ENCODE measurements around the gene SRSF6.

The SRSF6 gene

GRCh38 chr20:43438578-43439316 lies 18.9 kb upstream of the SRSF6 start:
- no peaks in the 10 kb centered on the region for H3F3A ChIP-seq (ENCODE audit: low read depth)
- H3K27me3 ChIP-seq (ENCODE audit: insufficient read depth, low read length, poor library complexity, severe bottlenecking) = no peaks in the 10 kb centered on the region
- peak overlapping the region; percentile 16 for H3K4me2 ChIP-seq (ENCODE audit: low read depth, low read length, poor library complexity, severe bottlenecking)
- no peaks in the 10 kb centered on the region for H3K36me3 ChIP-seq (ENCODE audit: insufficient read depth, low read length)
- H3K4me3 ChIP-seq (ENCODE audit: low read length, poor library complexity, severe bottlenecking) = no peak overlapping the region
- H3K79me2 ChIP-seq (ENCODE audit: insufficient read depth, low read length) = no peaks in the 10 kb centered on the region
- H3K9me3 ChIP-seq (ENCODE audit: insufficient read depth, low read depth, low read length) = no peaks in the 10 kb centered on the region
- H3K4me1 ChIP-seq (ENCODE audit: insufficient read depth, low read length, poor library complexity, severe bottlenecking) = peaks cover 11% of the 10 kb centered on the region
- H2AFZ ChIP-seq (ENCODE audit: low read length) = peak overlapping the region; percentile 10; the same call in 1 of the 2 replicates
- no peaks in the 10 kb centered on the region for H4K20me1 ChIP-seq (ENCODE audit: insufficient read depth, low read length, poor library complexity, severe bottlenecking)
- no peak overlapping the region for H3K9ac ChIP-seq (ENCODE audit: low read depth, low read length, poor library complexity, severe bottlenecking)
- H3K9me2 ChIP-seq (replicated peaks; ENCODE audit: low read depth, low read length) = no peaks in the 10 kb centered on the region
- TF ChIP-seq CTCF (conservative IDR thresholded peaks at IDR 0.05; ENCODE audit: low read length) (no peak), EZH2phosphoT487 (IDR thresholded peaks at IDR 0.05; ENCODE audit: borderline replicate concordance) (no peak)

- Histone ChIP-seq H3K27me3 (ENCODE audit: insufficient read depth, low read length, poor library complexity, severe bottlenecking) (no peaks in the 10 kb centered on the region), H3F3A (ENCODE audit: low read depth) (no peaks in the 10 kb centered on the region), H3K9me2 (replicated peaks; ENCODE audit: low read depth, low read length) (no peaks in the 10 kb centered on the region), H3K4me3 (ENCODE audit: low read length, poor library complexity, severe bottlenecking) (no peak overlapping the region), H3K4me1 (ENCODE audit: insufficient read depth, low read length, poor library complexity, severe bottlenecking) (peaks cover 11% of the 10 kb centered on the region), H3K79me2 (ENCODE audit: insufficient read depth, low read length) (no peaks in the 10 kb centered on the region), H3K9me3 (ENCODE audit: insufficient read depth, low read depth, low read length) (no peaks in the 10 kb centered on the region), H3K9ac (ENCODE audit: low read depth, low read length, poor library complexity, severe bottlenecking) (no peak overlapping the region), H4K20me1 (ENCODE audit: insufficient read depth, low read length, poor library complexity, severe bottlenecking) (no peaks in the 10 kb centered on the region), H2AFZ (ENCODE audit: low read length) (no peak overlapping the region), H3K4me2 (ENCODE audit: low read depth, low read length, poor library complexity, severe bottlenecking) (no peak overlapping the region), H3K36me3 (ENCODE audit: insufficient read depth, low read length) (no peaks in the 10 kb centered on the region)
- TF ChIP-seq CTCF (conservative IDR thresholded peaks at IDR 0.05; ENCODE audit: low read length) (no peak), EZH2phosphoT487 (IDR thresholded peaks at IDR 0.05; ENCODE audit: borderline replicate concordance) (no peak)
These were observed 17.2 kb upstream of the SRSF6 start for GRCh38 chr20:43440531-43440930.

GRCh38 chr20:43442282-43442880 lies 15.3 kb upstream of the SRSF6 start:
- no peaks in the 10 kb centered on the region for H3K27me3 ChIP-seq (ENCODE audit: insufficient read depth, low read length, poor library complexity, severe bottlenecking)
- no peak for TF ChIP-seq EZH2phosphoT487 (IDR thresholded peaks at IDR 0.05; ENCODE audit: borderline replicate concordance)
- TF ChIP-seq CTCF (conservative IDR thresholded peaks at IDR 0.05; ENCODE audit: low read length) = no peak
- no peaks in the 10 kb centered on the region for H4K20me1 ChIP-seq (ENCODE audit: insufficient read depth, low read length, poor library complexity, severe bottlenecking)
- H3K36me3 ChIP-seq (ENCODE audit: insufficient read depth, low read length) = no peaks in the 10 kb centered on the region
- H3F3A ChIP-seq (ENCODE audit: low read depth) = no peaks in the 10 kb centered on the region
- no peak overlapping the region for H3K4me3 ChIP-seq (ENCODE audit: low read length, poor library complexity, severe bottlenecking)
- H2AFZ ChIP-seq (ENCODE audit: low read length) = peak overlapping the region; percentile 23; the same call in 1 of the 2 replicates
- no peak overlapping the region for H3K4me2 ChIP-seq (ENCODE audit: low read depth, low read length, poor library complexity, severe bottlenecking)
- H3K9me2 ChIP-seq (replicated peaks; ENCODE audit: low read depth, low read length) = no peaks in the 10 kb centered on the region
- peaks cover 23% of the 10 kb centered on the region for H3K4me1 ChIP-seq (ENCODE audit: insufficient read depth, low read length, poor library complexity, severe bottlenecking)
- H3K9me3 ChIP-seq (ENCODE audit: insufficient read depth, low read depth, low read length) = no peaks in the 10 kb centered on the region
- no peak overlapping the region for H3K9ac ChIP-seq (ENCODE audit: low read depth, low read length, poor library complexity, severe bottlenecking)
- no peaks in the 10 kb centered on the region for H3K79me2 ChIP-seq (ENCODE audit: insufficient read depth, low read length)

Data from Loucy (cell line).